Liver (tissue), 9 donors: ENCODE data around the gene SPATA31A1. TPM values are rescaled to one million over a fixed set of nuclear protein-coding genes. Genes with fewer than 3 reads are reported as not detected.
"Not testable (repeated sequence)": the region's sequence is repeated elsewhere in the genome, so short reads cannot be mapped to it uniquely, and the experiment has no call there.

ENCODE experiments used
- DNase-seq: peaks from one replicate; pipeline ENCODE4 v3.0.0-alpha.2; 2017; ENCODE audit warnings: low spot score
- H3K27ac ChIP-seq, 2 donors: one replicate each; pipeline ENCODE4 v1.7.0; 2013; ENCODE audit warnings: inconsistent platforms in 2 of 2, low read length in 2 of 2, control low read depth in 1 of 2, low read depth in 1 of 2, mild to moderate bottlenecking in 1 of 2
- H3K27me3 ChIP-seq, 4 donors: one replicate each; pipeline versions ENCODE4 v1.6.1 to v1.7.0; 2013; ENCODE audit warnings: low read length in 3 of 4, inconsistent platforms in 1 of 4, mild to moderate bottlenecking in 1 of 4, moderate library complexity in 1 of 4; ENCODE audit not compliant: control insufficient read depth in 4 of 4, insufficient read depth in 4 of 4
- H3K36me3 ChIP-seq, 4 donors: one replicate each; pipeline versions ENCODE4 v1.6.1 to v1.7.0; 2013; ENCODE audit warnings: low read length in 3 of 4, mild to moderate bottlenecking in 3 of 4, low read depth in 1 of 4, moderate library complexity in 1 of 4; ENCODE audit not compliant: control insufficient read depth in 4 of 4, insufficient read depth in 3 of 4
- H3K4me1 ChIP-seq, 4 donors: one replicate each; pipeline versions ENCODE4 v1.6.1 to v1.7.0; 2013; ENCODE audit warnings: low read length in 3 of 4, mild to moderate bottlenecking in 3 of 4, moderate library complexity in 1 of 4; ENCODE audit not compliant: control insufficient read depth in 4 of 4, insufficient read depth in 4 of 4
- H3K4me3 ChIP-seq, 3 donors: one replicate each; pipeline versions ENCODE4 v1.6.1 to v1.7.0; 2013; ENCODE audit warnings: low read length in 3 of 3, control low read depth in 1 of 3, low read depth in 1 of 3, mild to moderate bottlenecking in 1 of 3
- H3K9ac ChIP-seq, 2 donors: one replicate each; pipeline ENCODE4 v1.7.0; 2013; ENCODE audit warnings: low read length in 2 of 2, mild to moderate bottlenecking in 2 of 2, moderate library complexity in 2 of 2, control low read depth in 1 of 2, low read depth in 1 of 2
- H3K9me3 ChIP-seq, 4 donors: one replicate each; pipeline versions ENCODE4 v1.6.1 to v1.7.0; 2013; ENCODE audit warnings: low read length in 3 of 4; ENCODE audit not compliant: control insufficient read depth in 4 of 4
- WGBS: extraction: QIAGEN DNeasy Blood & Tissue Kit; methylation state at CpG from one replicate; pipeline ENCODE4 v1.1.7; 2013; 5-methylcytosine and 5-hydroxymethylcytosine counted together
- polyA plus RNA-seq, 2 donors: library from polyadenylated mRNA; stranded (reverse) in 1 of 2; unstranded in 1 of 2; fragments of 200-250 nt in 1 of 2; fragments of >200 nt in 1 of 2; fragmentation: Nextera tagmentation in 1 of 2; extraction: Ambion mirVana in 1 of 2; gene quantifications; one replicate each; pipeline versions ENCODE4 v1.2.1 to v1.2.3, GENCODE V29; 2013 to 2015
- total RNA-seq, 2 donors: library from RNA; depleted of rRNA; stranded (reverse); fragments of >200 nt; gene quantifications; one replicate each; pipeline ENCODE4 v1.2.3, GENCODE V29; 2014
- donor health status: healthy.
- donor health status: healthy.
- donor health status: healthy.
- donor health status: healthy.
- donor health status: healthy.

Gene SPATA31A1
- total RNA-seq (not detected), polyA plus RNA-seq (not detected)

DNA sequence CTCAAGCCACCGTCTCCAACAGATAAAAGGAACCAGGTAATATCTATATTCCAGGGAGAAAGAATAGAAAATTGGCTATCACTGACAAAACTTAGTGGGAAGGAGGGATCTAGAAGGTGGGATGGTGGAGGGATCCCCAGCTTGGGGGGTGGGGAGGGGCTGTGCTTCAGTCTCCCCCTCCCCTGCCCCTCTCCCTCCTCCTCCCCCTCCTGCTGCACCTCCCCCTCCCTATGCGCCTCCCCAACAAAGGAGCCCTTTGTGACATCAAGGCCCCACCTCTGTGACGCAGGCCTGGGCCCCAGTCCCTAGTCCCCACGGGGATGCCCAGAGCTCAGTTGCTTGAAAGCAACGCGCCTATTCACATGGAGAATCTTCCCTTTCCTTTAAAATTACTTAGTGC is at the start of gene SPATA31A1:
SPATA31A1 (plus strand) TSS at position 301 of the 400 bp plus-strand sequence; CDS start at position 363, 62 bp downstream.
- H3K9ac ChIP-seq, H3K27ac ChIP-seq, H3K9me3 ChIP-seq, DNase-seq, H3K4me3 ChIP-seq, H3K27me3 ChIP-seq, H3K36me3 ChIP-seq, H3K4me1 ChIP-seq: not testable (repeated sequence)
- 86% methylated on average over 4 of the region's 6 CpGs for WGBS

DNA sequence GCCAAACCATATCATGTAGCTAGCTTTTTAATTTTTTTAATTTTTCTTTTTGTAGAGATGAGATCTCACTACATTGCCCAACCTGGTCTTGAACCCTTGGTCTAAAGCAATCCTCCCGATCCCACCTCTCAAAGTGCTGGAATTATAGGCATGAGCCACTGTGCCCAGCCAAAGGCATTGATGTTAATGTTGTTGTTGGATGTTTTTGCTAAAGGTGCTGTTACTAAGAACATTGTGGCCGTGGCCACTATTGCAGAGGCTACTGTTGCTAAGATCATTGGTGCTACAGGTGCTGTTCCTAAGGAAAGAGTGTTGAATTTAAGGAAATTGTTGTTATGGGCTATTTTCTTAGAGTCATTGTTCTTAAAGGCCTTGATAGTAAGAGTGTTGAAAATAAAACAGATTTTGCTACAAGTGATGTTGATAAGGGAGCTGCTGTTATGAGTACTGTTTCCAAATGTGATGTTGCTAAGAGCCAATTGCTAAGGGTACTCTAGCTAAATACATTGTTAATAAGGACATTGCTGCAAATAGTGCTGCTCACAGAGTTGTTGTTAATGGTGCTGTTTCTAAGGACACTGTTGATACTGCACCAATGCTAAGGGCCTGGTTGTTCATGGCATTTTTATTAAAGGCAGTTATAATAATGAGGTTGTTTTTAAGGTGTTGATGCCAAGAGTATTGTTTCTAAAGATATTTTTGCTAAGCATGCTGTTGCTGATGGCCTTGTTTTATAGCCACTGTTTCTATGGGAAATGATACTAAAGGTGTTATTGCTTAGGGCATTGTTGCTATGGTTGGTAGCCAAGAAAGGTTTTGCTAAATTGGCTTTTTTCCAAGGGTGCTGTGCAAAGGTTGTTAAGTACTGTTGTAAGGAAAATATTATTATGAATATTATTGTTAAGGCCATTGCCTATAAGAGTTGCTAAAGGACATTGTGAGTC is 52.1 kb downstream of the SPATA31A1 start:
- H3K4me1 ChIP-seq, H3K9me3 ChIP-seq, DNase-seq, H3K27me3 ChIP-seq, H3K9ac ChIP-seq, H3K36me3 ChIP-seq, H3K27ac ChIP-seq, H3K4me3 ChIP-seq: not testable (repeated sequence)
- WGBS = 76% methylated on average over 1 of the region's 2 CpGs

DNA sequence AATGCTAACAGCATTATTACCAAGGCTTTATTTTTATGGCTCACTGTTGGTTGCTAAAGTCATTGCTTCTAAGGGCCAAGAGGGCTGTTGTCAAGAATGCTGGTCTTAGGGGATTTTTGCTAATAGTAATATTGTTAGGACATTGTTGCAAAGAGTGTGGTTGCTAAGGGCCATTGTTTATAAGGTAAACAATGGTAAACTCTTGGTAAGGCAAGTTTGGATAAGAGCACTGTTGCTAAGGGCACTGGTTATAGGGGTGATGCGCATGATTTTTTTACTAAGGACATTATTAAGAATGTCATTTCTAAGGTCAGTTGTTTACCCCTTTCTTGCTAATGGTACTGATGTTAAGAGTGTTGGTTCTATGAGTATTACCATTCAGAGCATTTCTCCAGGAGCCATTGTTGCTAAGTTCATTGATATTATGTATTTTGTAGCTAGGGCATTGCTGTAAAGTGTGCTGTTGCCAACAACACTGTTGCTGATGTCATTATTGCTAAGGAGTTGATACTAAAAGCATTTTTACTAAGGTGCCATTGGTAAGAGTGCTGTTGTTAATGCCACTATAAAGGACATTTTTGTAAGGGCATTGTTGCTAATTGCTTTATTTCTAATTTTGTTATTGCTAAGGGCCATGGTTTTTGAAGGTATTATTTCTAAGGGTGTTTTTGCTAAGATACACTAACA is 55.9 kb downstream of the SPATA31A1 start:
- not testable (repeated sequence) for H3K36me3 ChIP-seq, H3K4me3 ChIP-seq, H3K9me3 ChIP-seq, H3K9ac ChIP-seq, H3K27me3 ChIP-seq, H3K4me1 ChIP-seq, DNase-seq, H3K27ac ChIP-seq
- no CpG with 5 or more reads among the region's 1 CpG for WGBS

Other genes starting within 250 kb of the SPATA31A1 start
- 1 to 10 TPM; 1.1 to 4.4 TPM for gene CNTNAP3, start 67.5 kb upstream of the SPATA31A1 start, total RNA-seq
- gene CNTNAP3, start 67.5 kb upstream of the SPATA31A1 start, polyA plus RNA-seq = under 1 TPM; 0.68 to 0.96 TPM